DOHH2 (cell line): ENCODE results near the gene STXBP2.

ENCODE experiments used
- CTCF ChIP-seq: fragments of 200-600 bp; sonication (generic); IDR thresholded peaks from one replicate; pipeline ENCODE4 v1.5.1; 2014; ENCODE audit warnings: antibody characterized with exemption, mild to moderate bottlenecking, low read depth, low read length; ENCODE audit not compliant: poor library complexity, severe bottlenecking
- EZH2phosphoT487 ChIP-seq: fragments of 200-600 bp; sonication (generic); IDR thresholded peaks from 2 replicates; pipeline ENCODE4 v1.6.1; 2017; ENCODE audit warnings: borderline replicate concordance, mild to moderate bottlenecking, antibody characterized with exemption, low read length, moderate library complexity, mixed read lengths

- TF ChIP-seq CTCF (no peak), EZH2phosphoT487 (no peak)
Observed at GRCh38 chr19:7682175-7682855, 45.4 kb downstream of the STXBP2 start.
